Measurements from ENCODE around the gene INSYN2B.

Gene INSYN2B

DNA sequence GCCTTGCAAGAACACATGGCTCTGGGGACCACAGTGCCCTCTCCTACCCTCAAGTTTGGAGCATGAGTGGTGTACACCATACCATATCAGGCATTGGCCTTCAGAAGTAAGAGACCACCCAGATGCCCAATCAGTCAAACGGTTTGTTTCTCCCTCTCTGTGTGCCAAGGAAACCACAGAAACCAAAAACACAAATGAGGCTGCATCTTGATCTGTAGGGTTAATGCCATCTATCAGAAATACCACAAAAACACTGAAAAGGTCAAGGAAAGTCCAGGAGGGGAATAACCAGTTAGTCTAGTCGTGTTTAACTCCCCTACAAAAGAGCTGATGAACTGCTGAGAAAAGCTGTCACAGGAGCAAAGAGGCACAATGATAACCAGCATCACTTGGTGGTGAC is 78.4 kb downstream of the INSYN2B start:
- Histone ChIP-seq H4K8ac (ENCODE audit: low read depth, low read length) (no peak overlapping the region), H3K27ac (replicated peaks; ENCODE audit: low read length) (no peak overlapping the region), H3K36me3 (replicated peaks in 1 of 2; ENCODE audit: control insufficient read depth in 2 of 2, insufficient read depth in 2 of 2, low read length in 2 of 2) (no peaks in the 10 kb centered on the region), H4K91ac (ENCODE audit: low read depth, low read length, poor library complexity) (no peak overlapping the region), H3K23ac (ENCODE audit: low read depth, low read length, poor library complexity) (no peak overlapping the region), H2BK15ac (ENCODE audit: low read length) (no peak overlapping the region), H2BK12ac (ENCODE audit: low read length) (no peak overlapping the region), H2BK5ac (ENCODE audit: low read length) (no peak overlapping the region), H3K27me3 (ENCODE audit: control insufficient read depth in 3 of 3, insufficient read depth in 3 of 3, low read depth in 1 of 3, low read length in 3 of 3) (no peaks in the 10 kb centered on the region), H3K4ac (ENCODE audit: low read length) (no peak overlapping the region), H3K79me1 (ENCODE audit: low read depth, low read length) (peaks cover 2% of the 10 kb centered on the region), H3K9me3 (replicated peaks in 1 of 2; ENCODE audit: control insufficient read depth in 2 of 2, insufficient read depth in 1 of 2, low read depth in 1 of 2, low read length in 2 of 2) (no peaks in the 10 kb centered on the region), H3K4me3 (ENCODE audit: low read length in 2 of 2) (no peak overlapping the region), H3K9ac (ENCODE audit: low read depth, low read length, poor library complexity) (no peak overlapping the region), H2AK5ac (ENCODE audit: low read depth, low read length) (no peak overlapping the region), H3K14ac (ENCODE audit: low read length) (no peak overlapping the region), H3K4me2 (ENCODE audit: insufficient read depth, low read length, poor library complexity, severe bottlenecking) (no peak overlapping the region), H2BK120ac (ENCODE audit: low read depth, low read length) (no peak overlapping the region), H3K4me1 (ENCODE audit: control insufficient read depth in 2 of 2, insufficient read depth in 1 of 2, low read depth in 1 of 2, low read length in 2 of 2) (peaks cover 0 to 4% of the 10 kb centered on the region in 2 donors), H2AFZ (ENCODE audit: low read length) (no peak overlapping the region), H3K18ac (ENCODE audit: low read length) (no peak overlapping the region)
- no peak for DNase-seq (ENCODE audit: low spot score)
- WGBS, 2 donors (ENCODE audit: extremely low coverage in 2 of 2, insufficient read length in 2 of 2, insufficient replicate concordance in 1 of 2): no CpG with 5 or more reads among the region's 2 CpGs

DNA sequence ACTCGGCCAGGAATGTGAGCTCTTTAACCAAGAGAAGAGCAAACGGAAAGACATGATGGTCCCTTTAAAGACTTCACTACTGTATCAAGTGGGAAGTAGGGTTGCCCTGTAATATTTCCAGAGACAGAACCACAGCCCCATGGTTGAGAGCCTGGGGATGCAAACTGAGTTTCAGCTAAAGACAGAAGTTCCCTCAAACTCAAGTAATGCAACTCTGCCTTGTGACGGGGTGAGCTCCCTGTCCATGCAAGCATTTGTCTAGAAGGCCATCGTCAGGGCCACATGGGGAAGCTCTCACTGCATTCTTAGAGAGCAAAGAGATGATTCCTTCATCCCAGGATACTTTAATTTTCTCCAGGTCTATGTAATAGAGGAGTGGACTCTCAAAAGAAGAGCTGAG is 82.8 kb downstream of the INSYN2B start:
- no peak overlapping the region for H2BK12ac ChIP-seq (ENCODE audit: low read length)
- no peak overlapping the region for H3K18ac ChIP-seq (ENCODE audit: low read length)
- H3K79me1 ChIP-seq (ENCODE audit: low read depth, low read length): no peaks in the 10 kb centered on the region
- WGBS, 2 donors (ENCODE audit: extremely low coverage in 2 of 2, insufficient read length in 2 of 2, insufficient replicate concordance in 1 of 2): no CpG with 5 or more reads among the region's 4 CpGs
- H3K4me3 ChIP-seq (ENCODE audit: low read length in 2 of 2): no peak overlapping the region
- H3K23ac ChIP-seq (ENCODE audit: low read depth, low read length, poor library complexity): no peak overlapping the region
- H3K4ac ChIP-seq (ENCODE audit: low read length): no peak overlapping the region
- no peak overlapping the region for H2BK5ac ChIP-seq (ENCODE audit: low read length)
- no peak overlapping the region for H4K8ac ChIP-seq (ENCODE audit: low read depth, low read length)
- H3K27me3 ChIP-seq (ENCODE audit: control insufficient read depth in 3 of 3, insufficient read depth in 3 of 3, low read depth in 1 of 3, low read length in 3 of 3): peaks cover 0 to 2% (median 0%) of the 10 kb centered on the region in 3 experiments
- H2BK15ac ChIP-seq (ENCODE audit: low read length): no peak overlapping the region
- no peaks in the 10 kb centered on the region for H3K9me3 ChIP-seq (replicated peaks in 1 of 2; ENCODE audit: control insufficient read depth in 2 of 2, insufficient read depth in 1 of 2, low read depth in 1 of 2, low read length in 2 of 2)
- no peak overlapping the region for H3K14ac ChIP-seq (ENCODE audit: low read length)
- DNase-seq (ENCODE audit: low spot score): no peak
- H3K4me2 ChIP-seq (ENCODE audit: insufficient read depth, low read length, poor library complexity, severe bottlenecking): no peak overlapping the region
- H4K91ac ChIP-seq (ENCODE audit: low read depth, low read length, poor library complexity): no peak overlapping the region
- H2AK5ac ChIP-seq (ENCODE audit: low read depth, low read length): no peak overlapping the region
- H3K27ac ChIP-seq (replicated peaks; ENCODE audit: low read length): no peak overlapping the region
- H3K4me1 ChIP-seq (ENCODE audit: control insufficient read depth in 2 of 2, insufficient read depth in 1 of 2, low read depth in 1 of 2, low read length in 2 of 2): no peaks in the 10 kb centered on the region
- no peak overlapping the region for H3K9ac ChIP-seq (ENCODE audit: low read depth, low read length, poor library complexity)
- no peak overlapping the region for H2AFZ ChIP-seq (ENCODE audit: low read length)
- H2BK120ac ChIP-seq (ENCODE audit: low read depth, low read length): no peak overlapping the region
- H3K36me3 ChIP-seq (replicated peaks in 1 of 2; ENCODE audit: control insufficient read depth in 2 of 2, insufficient read depth in 2 of 2, low read length in 2 of 2): no peaks in the 10 kb centered on the region

DNA sequence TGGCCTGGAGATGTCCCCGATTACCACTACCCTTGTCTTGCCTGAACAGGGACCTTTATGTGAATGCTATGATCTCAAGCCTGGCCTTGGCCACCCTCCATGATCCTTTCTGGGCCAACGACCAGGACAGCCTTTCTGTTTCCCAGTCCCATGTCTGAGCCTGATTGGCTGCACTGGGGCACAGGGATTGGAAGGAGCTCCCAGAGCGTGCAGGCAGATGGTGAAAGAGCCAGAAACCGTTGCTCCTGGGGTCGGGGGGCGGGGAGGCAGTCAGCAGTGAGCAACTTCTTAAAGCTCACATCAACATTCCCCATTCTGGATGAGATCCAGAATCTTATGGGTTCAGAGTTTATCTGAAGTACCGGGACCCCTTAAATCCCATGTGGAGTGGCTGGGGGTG is 84.4 kb downstream of the INSYN2B start:
- H3K14ac ChIP-seq (ENCODE audit: low read length): no peak overlapping the region
- no peak overlapping the region for H3K23ac ChIP-seq (ENCODE audit: low read depth, low read length, poor library complexity)
- H2BK5ac ChIP-seq (ENCODE audit: low read length): no peak overlapping the region
- no peak overlapping the region for H3K18ac ChIP-seq (ENCODE audit: low read length)
- H3K4me1 ChIP-seq (ENCODE audit: control insufficient read depth in 2 of 2, insufficient read depth in 1 of 2, low read depth in 1 of 2, low read length in 2 of 2): no peaks in the 10 kb centered on the region
- H4K91ac ChIP-seq (ENCODE audit: low read depth, low read length, poor library complexity): no peak overlapping the region
- H3K4me3 ChIP-seq (ENCODE audit: low read length in 2 of 2): no peak overlapping the region
- no peak for DNase-seq (ENCODE audit: low spot score)
- H2BK15ac ChIP-seq (ENCODE audit: low read length): no peak overlapping the region
- no peaks in the 10 kb centered on the region for H3K9me3 ChIP-seq (replicated peaks in 1 of 2; ENCODE audit: control insufficient read depth in 2 of 2, insufficient read depth in 1 of 2, low read depth in 1 of 2, low read length in 2 of 2)
- no CpG with 5 or more reads among the region's 7 CpGs for WGBS, 2 donors (ENCODE audit: extremely low coverage in 2 of 2, insufficient read length in 2 of 2, insufficient replicate concordance in 1 of 2)
- no peak overlapping the region for H3K4me2 ChIP-seq (ENCODE audit: insufficient read depth, low read length, poor library complexity, severe bottlenecking)
- H3K27me3 ChIP-seq (ENCODE audit: control insufficient read depth in 3 of 3, insufficient read depth in 3 of 3, low read depth in 1 of 3, low read length in 3 of 3): peaks cover 0 to 2% (median 0%) of the 10 kb centered on the region in 3 experiments
- no peak overlapping the region for H2BK12ac ChIP-seq (ENCODE audit: low read length)
- H3K4ac ChIP-seq (ENCODE audit: low read length): no peak overlapping the region
- H3K36me3 ChIP-seq (replicated peaks in 1 of 2; ENCODE audit: control insufficient read depth in 2 of 2, insufficient read depth in 2 of 2, low read length in 2 of 2): no peaks in the 10 kb centered on the region
- H3K27ac ChIP-seq (replicated peaks; ENCODE audit: low read length): no peak overlapping the region
- no peak overlapping the region for H3K9ac ChIP-seq (ENCODE audit: low read depth, low read length, poor library complexity)
- no peak overlapping the region for H2AFZ ChIP-seq (ENCODE audit: low read length)
- H2AK5ac ChIP-seq (ENCODE audit: low read depth, low read length): no peak overlapping the region
- H3K79me1 ChIP-seq (ENCODE audit: low read depth, low read length): no peaks in the 10 kb centered on the region
- H2BK120ac ChIP-seq (ENCODE audit: low read depth, low read length): no peak overlapping the region
- no peak overlapping the region for H4K8ac ChIP-seq (ENCODE audit: low read depth, low read length)

DNA sequence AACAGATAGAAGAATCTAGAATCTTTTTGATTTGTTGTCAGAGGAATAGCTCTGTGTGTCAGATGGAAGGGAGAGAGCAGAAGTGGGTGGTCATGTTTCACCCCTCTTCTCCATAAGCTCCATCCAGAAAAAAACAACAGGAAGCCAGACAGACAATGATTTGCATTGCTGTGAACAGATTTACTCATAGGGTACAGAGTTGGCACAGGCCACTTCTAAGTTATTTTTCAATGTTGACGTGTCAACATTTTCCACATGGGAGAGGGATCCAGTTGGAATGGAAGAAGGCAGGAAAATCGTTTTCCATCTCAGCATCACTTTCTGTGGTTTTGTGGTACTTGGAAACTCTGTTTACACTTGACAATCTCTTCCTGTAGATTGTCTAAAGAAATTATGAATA is 86.7 kb downstream of the INSYN2B start:
- Histone ChIP-seq H3K9me3 (replicated peaks in 1 of 2; ENCODE audit: control insufficient read depth in 2 of 2, insufficient read depth in 1 of 2, low read depth in 1 of 2, low read length in 2 of 2) (no peaks in the 10 kb centered on the region), H4K91ac (ENCODE audit: low read depth, low read length, poor library complexity) (no peak overlapping the region), H2BK15ac (ENCODE audit: low read length) (no peak overlapping the region), H3K4me1 (ENCODE audit: control insufficient read depth in 2 of 2, insufficient read depth in 1 of 2, low read depth in 1 of 2, low read length in 2 of 2) (no peaks in the 10 kb centered on the region), H3K4ac (ENCODE audit: low read length) (no peak overlapping the region), H3K79me1 (ENCODE audit: low read depth, low read length) (no peaks in the 10 kb centered on the region), H3K27me3 (ENCODE audit: control insufficient read depth in 3 of 3, insufficient read depth in 3 of 3, low read depth in 1 of 3, low read length in 3 of 3) (peaks cover 0 to 2% (median 0%) of the 10 kb centered on the region in 3 experiments), H2BK120ac (ENCODE audit: low read depth, low read length) (no peak overlapping the region), H2AK5ac (ENCODE audit: low read depth, low read length) (no peak overlapping the region), H3K23ac (ENCODE audit: low read depth, low read length, poor library complexity) (no peak overlapping the region), H2BK12ac (ENCODE audit: low read length) (no peak overlapping the region), H3K36me3 (replicated peaks in 1 of 2; ENCODE audit: control insufficient read depth in 2 of 2, insufficient read depth in 2 of 2, low read length in 2 of 2) (no peaks in the 10 kb centered on the region), H3K4me2 (ENCODE audit: insufficient read depth, low read length, poor library complexity, severe bottlenecking) (no peak overlapping the region), H3K27ac (replicated peaks; ENCODE audit: low read length) (no peak overlapping the region), H3K4me3 (ENCODE audit: low read length in 2 of 2) (no peak overlapping the region), H2BK5ac (ENCODE audit: low read length) (no peak overlapping the region), H2AFZ (ENCODE audit: low read length) (no peak overlapping the region), H3K14ac (ENCODE audit: low read length) (no peak overlapping the region), H3K18ac (ENCODE audit: low read length) (no peak overlapping the region), H4K8ac (ENCODE audit: low read depth, low read length) (no peak overlapping the region), H3K9ac (ENCODE audit: low read depth, low read length, poor library complexity) (no peak overlapping the region)
- no peak for DNase-seq (ENCODE audit: low spot score)
- no CpG with 5 or more reads among the region's 2 CpGs for WGBS, 2 donors (ENCODE audit: extremely low coverage in 2 of 2, insufficient read length in 2 of 2, insufficient replicate concordance in 1 of 2)

Data from neuronal stem cell (in vitro differentiated cells).